Suprapubic skin (tissue), 4 donors: ENCODE results near the gene SMIM36.

Source experiments
- POLR2A ChIP-seq, 2 donors: fragments of 450-650 bp; IDR thresholded peaks; one replicate each; pipeline ENCODE4 v1.6.1; 2017; ENCODE audit warnings: antibody characterized with exemption in 2 of 2, mild to moderate bottlenecking in 2 of 2, moderate library complexity in 2 of 2
- POLR2AphosphoS5 ChIP-seq, 3 donors: sonication (generic); formaldehyde crosslinking; IDR thresholded peaks; one replicate each; pipeline ENCODE4 v1.6.1; 2017; ENCODE audit warnings: antibody characterized with exemption in 3 of 3
- TF ChIP-seq, protein P1 (sequence below), 2 donors: fragments of 200-600 bp in 1 of 2; fragments of 450-650 bp in 1 of 2; sonication (generic) in 1 of 2; IDR thresholded peaks; one replicate each; pipeline ENCODE4 v1.5.1; 2016 to 2019; ENCODE audit warnings: antibody characterized with exemption in 2 of 2, mild to moderate bottlenecking in 1 of 2, moderate library complexity in 1 of 2

DNA sequence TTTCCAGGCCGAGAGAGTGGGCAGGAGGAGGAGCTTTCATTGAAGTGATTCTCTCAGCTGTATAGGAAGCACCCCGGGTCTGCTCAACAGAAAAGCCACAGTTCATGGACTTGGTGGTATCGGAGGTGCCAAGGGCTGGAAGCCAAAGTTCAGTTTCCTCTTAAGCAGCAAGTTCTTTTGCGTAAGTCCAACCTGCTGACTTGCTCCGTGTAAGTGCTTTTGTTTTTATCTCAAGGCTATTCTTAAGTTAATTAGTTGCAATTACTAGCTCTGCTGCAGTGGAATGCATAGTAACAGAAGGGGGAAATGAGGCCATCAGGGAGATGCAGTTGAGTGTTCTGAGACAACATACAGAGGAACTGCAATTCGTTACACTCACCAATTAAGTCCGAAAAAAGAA lies 44.6 kb downstream of the SMIM36 start:
- TF ChIP-seq, protein P1, sequence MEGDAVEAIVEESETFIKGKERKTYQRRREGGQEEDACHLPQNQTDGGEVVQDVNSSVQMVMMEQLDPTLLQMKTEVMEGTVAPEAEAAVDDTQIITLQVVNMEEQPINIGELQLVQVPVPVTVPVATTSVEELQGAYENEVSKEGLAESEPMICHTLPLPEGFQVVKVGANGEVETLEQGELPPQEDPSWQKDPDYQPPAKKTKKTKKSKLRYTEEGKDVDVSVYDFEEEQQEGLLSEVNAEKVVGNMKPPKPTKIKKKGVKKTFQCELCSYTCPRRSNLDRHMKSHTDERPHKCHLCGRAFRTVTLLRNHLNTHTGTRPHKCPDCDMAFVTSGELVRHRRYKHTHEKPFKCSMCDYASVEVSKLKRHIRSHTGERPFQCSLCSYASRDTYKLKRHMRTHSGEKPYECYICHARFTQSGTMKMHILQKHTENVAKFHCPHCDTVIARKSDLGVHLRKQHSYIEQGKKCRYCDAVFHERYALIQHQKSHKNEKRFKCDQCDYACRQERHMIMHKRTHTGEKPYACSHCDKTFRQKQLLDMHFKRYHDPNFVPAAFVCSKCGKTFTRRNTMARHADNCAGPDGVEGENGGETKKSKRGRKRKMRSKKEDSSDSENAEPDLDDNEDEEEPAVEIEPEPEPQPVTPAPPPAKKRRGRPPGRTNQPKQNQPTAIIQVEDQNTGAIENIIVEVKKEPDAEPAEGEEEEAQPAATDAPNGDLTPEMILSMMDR (IDR thresholded peaks at IDR 0.05): no peak
- TF ChIP-seq POLR2A (IDR thresholded peaks at IDR 0.05) (no peak), POLR2AphosphoS5 (IDR thresholded peaks at IDR 0.05) (no peak)
